Measurements from ENCODE around the gene NEDD4L.
A peak's percentile ranks its signal among the peaks of the same experiment; 100 is the strongest.

Gene NEDD4L

DNA sequence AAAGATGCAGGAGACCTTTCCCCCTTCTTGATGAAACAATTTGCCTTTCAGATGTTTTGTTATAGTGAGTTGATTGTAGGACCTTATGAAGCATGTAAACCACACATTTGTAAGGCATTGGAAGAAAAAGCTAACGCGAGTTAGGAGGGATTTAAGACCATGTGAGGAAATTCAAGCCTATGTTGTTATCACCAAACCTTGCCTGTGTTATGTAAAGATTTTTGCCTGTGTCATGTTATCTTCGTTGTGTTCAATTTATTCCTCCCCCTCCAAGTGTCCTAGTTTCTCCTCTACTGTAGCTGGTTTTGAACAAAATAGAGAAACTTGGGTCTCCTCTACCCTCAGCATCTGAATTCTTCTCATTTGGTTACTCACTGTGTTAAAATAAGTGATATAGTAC lies 173.0 kb downstream of the NEDD4L start:
- no peak for DNase-seq

DNA sequence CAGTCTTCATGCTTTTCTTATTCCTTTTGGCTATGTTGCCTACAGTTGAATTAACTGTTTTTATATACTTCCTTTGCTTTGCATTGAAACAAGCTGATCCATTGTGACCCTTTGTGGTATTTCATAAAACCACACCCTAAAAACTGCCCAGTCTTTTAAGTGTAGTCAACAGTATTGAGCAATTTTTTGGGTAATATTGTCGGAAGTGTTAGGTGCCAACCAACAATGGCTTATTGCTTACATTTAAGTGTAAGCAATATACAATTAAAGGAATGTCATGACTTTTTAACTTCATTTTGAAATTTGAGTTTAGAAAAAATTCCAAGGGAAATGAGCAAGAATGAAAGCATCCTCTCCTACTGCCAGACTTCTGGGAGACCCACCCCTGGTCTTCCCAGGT lies 174.1 kb downstream of the NEDD4L start:
- DNase-seq: no peak

DNA sequence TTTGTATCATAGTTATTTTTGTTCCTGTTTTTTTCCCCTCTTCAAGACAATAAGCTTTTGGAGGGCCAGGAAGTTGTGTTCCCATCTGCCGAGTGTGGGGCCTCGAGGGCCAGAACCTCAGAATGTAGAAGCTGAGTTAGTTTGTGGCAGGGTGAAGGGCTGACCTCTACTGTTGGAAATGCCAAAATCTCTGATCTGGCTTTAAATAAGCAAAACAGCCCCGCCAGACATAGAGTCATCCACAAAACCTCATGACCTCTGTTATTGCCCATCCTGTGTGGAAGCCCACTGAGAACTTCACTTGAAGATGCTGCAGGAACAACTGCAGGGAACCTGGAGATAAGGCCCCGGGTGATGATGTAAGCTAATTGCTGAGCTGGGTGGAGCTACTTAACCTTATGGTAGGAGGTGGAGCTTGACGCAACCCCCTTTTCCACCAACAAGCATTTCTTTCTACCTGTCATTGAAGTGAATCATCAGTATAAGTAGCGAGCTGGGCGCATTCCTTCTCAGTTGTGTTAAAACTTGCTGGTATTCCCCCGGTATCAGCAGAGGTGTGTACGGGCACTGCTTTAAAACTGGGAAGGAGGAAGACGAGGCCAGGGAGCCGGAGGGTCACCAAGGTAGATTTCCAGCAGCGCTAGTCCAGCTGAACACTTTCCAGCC lies 177.2 kb downstream of the NEDD4L start:
- peak; percentile 31 for DNase-seq

- DNase-seq: no peak
Observed at GRCh38 chr18:58222432-58223125, 178.6 kb downstream of the NEDD4L start.

- no peak for DNase-seq
Observed at GRCh38 chr18:58223717-58224424, 179.8 kb downstream of the NEDD4L start.

GRCh38 chr18:58224425-58224750 lies 180.4 kb downstream of the NEDD4L start:
- no peak for DNase-seq

DNA sequence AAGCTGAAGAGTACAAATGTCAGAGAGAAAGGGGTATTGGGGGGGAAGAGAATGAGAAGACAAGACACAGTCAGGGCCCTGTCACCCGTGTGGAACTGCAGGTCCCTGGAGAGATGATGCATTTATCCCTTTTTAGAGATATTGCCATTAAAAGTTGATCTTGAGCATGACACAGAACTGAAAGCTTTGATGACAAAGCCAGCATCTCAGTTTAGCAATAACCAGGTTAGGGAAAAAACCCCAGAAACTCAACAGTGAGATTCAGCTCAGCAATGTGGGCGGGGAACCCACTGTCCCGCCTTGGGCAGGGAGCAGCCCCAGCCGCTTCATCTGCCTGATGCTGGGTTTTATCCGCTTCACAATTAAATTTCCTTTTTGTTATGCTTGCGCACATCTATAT lies 181.1 kb downstream of the NEDD4L start:
- DNase-seq: no peak

- DNase-seq: no peak
Observed at GRCh38 chr18:58226429-58226828, 182.4 kb downstream of the NEDD4L start.

DNA sequence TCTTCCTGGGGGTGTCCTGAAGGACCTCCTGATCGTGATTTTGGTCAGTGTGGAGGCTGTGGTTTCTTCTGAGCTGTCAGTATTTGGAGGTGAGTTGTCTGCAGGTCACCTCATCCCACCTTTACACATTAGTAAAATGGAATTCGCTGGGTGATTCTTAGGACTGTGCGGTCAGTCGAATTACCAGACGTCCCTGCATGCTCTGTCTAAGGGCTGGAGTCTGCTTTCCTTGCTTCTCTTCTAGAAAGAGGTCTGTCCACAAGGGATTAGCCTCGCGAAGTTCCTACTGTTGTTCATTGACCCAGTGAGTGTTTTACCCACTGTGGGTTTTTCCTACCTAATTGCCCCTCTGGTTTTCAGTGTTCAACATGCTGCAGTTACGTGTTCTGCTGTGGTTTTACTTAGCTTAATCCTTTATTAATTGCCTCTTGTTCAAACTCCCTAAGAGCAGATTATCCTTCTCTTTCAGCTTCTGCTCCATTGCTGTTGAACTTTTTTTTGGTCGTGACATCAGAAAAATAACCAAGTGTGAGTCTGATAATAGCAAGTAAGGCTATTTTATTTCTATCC lies 183.4 kb downstream of the NEDD4L start:
- DNase-seq: no peak

- DNase-seq: no peak
Observed at GRCh38 chr18:58228176-58228575, 184.2 kb downstream of the NEDD4L start.

GRCh38 chr18:58228762-58229161 lies 184.7 kb downstream of the NEDD4L start:
- no peak for DNase-seq

DNA sequence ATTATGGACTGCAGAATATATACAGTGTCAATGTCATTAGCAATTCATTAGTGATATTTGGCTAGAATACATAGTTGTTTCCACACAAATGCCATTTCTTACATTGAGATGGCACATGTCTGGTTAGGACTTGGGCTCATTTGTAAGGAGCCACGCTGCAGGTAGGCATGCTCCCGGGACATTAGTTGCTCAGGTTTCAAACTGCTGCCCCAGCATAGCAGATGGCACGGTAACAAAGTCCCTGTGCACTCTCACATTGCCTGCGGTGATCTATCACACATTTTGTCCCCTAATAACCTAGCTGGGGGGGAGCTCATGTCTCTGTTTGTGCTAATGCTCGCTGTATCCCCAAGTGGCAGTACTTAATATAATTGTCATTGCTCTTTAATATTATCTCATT lies 185.1 kb downstream of the NEDD4L start:
- DNase-seq: no peak

DNA sequence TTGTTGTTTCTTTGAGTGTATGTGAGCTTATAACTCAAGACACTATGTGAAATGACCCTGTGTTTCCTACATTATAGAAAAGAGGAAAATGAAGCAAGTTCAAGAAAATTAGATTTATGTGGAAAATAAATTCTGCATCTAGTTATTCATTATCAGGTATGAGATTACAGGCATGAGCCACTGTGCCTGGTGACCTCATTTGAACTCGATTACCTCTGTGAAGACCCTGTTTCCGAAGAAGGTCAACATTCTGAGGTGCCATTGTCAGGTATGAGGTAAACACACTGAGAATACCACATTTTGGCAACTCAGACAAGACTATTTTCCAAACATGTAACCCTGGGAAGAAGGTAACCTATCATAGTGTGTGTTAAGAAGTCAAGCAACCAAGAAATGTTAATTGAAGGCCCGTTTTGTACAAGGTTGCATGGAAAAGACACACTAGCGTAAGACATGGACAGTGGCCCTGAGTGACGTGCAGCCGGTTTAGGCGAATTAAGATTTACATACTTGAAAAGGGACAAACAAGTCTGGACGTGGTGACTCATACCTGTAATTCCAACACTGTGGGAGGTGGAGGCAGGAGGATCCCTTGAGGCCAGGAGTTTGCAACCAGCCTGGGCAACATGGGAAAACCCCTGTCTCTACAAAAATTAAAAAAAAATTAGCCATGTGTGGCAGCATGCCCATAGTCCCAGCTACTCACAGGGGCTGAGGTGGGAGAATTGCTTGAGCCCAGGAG lies 186.6 kb downstream of the NEDD4L start:
- DNase-seq: no peak

GRCh38 chr18:58231930-58232329 lies 187.9 kb downstream of the NEDD4L start:
- DNase-seq: peak; percentile 53

GRCh38 chr18:58232668-58233067 lies 188.6 kb downstream of the NEDD4L start:
- no peak for DNase-seq

DNA sequence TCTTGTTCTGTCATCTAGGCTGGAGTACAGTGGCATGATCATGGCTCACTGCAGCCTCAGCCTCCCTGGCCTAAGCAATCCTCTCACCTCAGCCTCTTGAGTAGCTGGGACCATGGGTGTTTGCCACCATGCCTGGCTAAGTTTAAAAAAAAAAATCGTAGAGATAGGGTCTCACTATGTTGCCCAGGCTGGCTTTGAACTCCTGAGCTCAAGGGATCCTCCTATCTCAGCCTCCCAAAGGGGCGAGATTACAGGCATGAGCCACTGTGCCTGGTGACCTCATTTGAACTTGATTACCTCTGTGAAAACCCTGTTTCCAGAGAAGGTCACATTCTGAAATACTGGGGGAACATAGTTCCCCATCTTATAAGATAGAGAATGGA lies 190.3 kb downstream of the NEDD4L start:
- no peak for DNase-seq

GRCh38 chr18:58235001-58235436 lies 191.0 kb downstream of the NEDD4L start:
- DNase-seq: no peak

GRCh38 chr18:58239879-58240278 lies 195.9 kb downstream of the NEDD4L start:
- no peak for DNase-seq

- DNase-seq: no peak
Observed at GRCh38 chr18:58241026-58241679, 197.1 kb downstream of the NEDD4L start.

GRCh38 chr18:58241877-58242276 lies 197.9 kb downstream of the NEDD4L start:
- DNase-seq: no peak

GRCh38 chr18:58242435-58242834 lies 198.4 kb downstream of the NEDD4L start:
- DNase-seq: no peak

DNA sequence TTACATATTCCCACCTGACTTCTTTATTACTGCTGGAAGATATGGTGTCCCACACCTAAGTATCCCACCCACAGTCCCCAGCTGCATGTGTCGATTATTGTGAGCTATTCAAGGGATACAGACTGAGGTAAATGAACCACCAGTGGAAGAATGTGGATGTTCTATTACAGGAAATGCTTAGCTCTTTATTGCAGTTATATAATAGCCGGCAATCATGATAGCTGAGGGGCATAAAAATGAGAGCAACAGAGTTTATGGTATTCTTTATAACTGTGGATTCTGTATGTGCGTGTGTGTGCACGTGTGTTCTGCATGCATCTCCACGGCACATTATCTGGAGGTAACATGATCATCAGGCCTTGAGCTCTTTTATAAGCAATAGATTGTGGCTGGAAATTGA lies 198.9 kb downstream of the NEDD4L start:
- DNase-seq: no peak

DNA sequence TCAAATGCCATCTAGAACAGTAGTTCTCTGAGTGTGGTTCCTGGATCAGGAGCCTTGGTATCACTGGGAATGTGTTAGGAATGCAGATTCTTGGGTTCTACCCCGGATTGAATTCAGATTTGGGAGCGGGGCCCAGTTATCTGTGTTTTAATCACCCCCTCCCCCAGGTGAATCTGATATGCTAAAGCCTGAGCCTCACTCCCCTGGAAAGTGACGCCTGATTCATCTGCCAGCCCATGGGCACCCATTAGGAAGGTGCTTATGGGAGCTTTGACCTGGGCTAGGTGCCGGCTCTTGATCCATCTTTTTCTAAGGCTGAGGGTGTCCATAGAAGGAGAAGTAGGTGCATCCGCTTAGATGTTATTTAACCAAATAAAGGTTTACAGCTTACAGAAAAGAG lies 199.4 kb downstream of the NEDD4L start:
- DNase-seq: no peak

Measured in hematopoietic multipotent progenitor cell treated with erythropoietin and hydrocortisone succinate and interleukin-3 and kit ligand, for 8 days (in vitro differentiated cells).